Panc1 (cell line): ENCODE data around the gene CDK13.

ENCODE experiments used
- CTCF ChIP-seq: fragments of 450-650 bp; IDR thresholded peaks from 2 replicates; pipeline ENCODE4 v1.5.1; 2017; ENCODE audit warnings: mild to moderate bottlenecking
- POLR2AphosphoS5 ChIP-seq: IDR thresholded peaks from 2 replicates; pipeline ENCODE4 v1.6.1; 2012; ENCODE audit warnings: mild to moderate bottlenecking, low read depth, low read length, moderate library complexity
- SIN3A ChIP-seq: IDR thresholded peaks from 2 replicates; pipeline ENCODE4 v1.6.1; 2012; ENCODE audit warnings: low read depth, mild to moderate bottlenecking, low read length, moderate library complexity, borderline replicate concordance; ENCODE audit not compliant: insufficient read depth

GRCh38 chr7:39908141-39908540 lies 41.9 kb upstream of the CDK13 start:
- no peak for TF ChIP-seq CTCF
- TF ChIP-seq POLR2AphosphoS5: no peak
- TF ChIP-seq SIN3A: no peak
